Endothelial cell (in vitro differentiated cells): ENCODE results near the gene ZNF865. TPM values are rescaled to one million over a fixed set of nuclear protein-coding genes. Genes with fewer than 3 reads are reported as not detected.

ENCODE experiments used
- DNase-seq: peaks from one replicate; pipeline ENCODE4 v3.0.0; 2021; ENCODE audit warnings: low spot score
- H3K27ac Mint-ChIP-seq: one replicate; pipeline ENCODE4 v1.8.0; 2021; ENCODE audit warnings: mixed read lengths, inconsistent platforms; ENCODE audit not compliant: unreplicated experiment
- H3K27me3 Mint-ChIP-seq: one replicate; pipeline ENCODE4 v1.8.0; 2021; ENCODE audit warnings: mild to moderate bottlenecking, moderate library complexity, mixed read lengths, inconsistent platforms; ENCODE audit not compliant: unreplicated experiment
- H3K36me3 Mint-ChIP-seq: one replicate; pipeline ENCODE4 v1.8.0; 2021; ENCODE audit warnings: mild to moderate bottlenecking, low read depth, mixed read lengths, inconsistent platforms; ENCODE audit not compliant: unreplicated experiment
- H3K4me1 Mint-ChIP-seq: one replicate; pipeline ENCODE4 v1.8.0; 2021; ENCODE audit warnings: mild to moderate bottlenecking, mixed read lengths, inconsistent platforms; ENCODE audit not compliant: unreplicated experiment
- H3K4me3 Mint-ChIP-seq: one replicate; pipeline ENCODE4 v1.8.0; 2021; ENCODE audit warnings: mild to moderate bottlenecking, mixed read lengths, inconsistent platforms; ENCODE audit not compliant: unreplicated experiment
- H3K9me3 Mint-ChIP-seq: one replicate; pipeline ENCODE4 v1.8.0; 2021; ENCODE audit warnings: mixed read lengths, inconsistent platforms; ENCODE audit not compliant: unreplicated experiment
- CTCF ChIP-seq: fragments of 200-600 bp; sonication (generic); IDR thresholded peaks from one replicate; pipeline ENCODE4 v1.5.0; 2021; ENCODE audit warnings: antibody characterized with exemption; ENCODE audit not compliant: unreplicated experiment
- total RNA-seq: library from RNA; stranded (reverse); fragmentation: NEBNext Ultra II Directional; extraction: Animal tissue kit (Norgen Biotek cat#: 25700); gene quantifications from one replicate; pipeline ENCODE4 v1.2.1, GENCODE V29; 2021; ENCODE audit not compliant: unreplicated experiment

ZNF865 gene
- total RNA-seq, 1 donor from 2014 or later = 14.5 TPM

- H3K4me3 Mint-ChIP-seq = peak overlapping the region; percentile 72
- no peak for DNase-seq
Measured at GRCh38 chr19:55591555-55591954, 13.9 kb upstream of the ZNF865 start.

DNA sequence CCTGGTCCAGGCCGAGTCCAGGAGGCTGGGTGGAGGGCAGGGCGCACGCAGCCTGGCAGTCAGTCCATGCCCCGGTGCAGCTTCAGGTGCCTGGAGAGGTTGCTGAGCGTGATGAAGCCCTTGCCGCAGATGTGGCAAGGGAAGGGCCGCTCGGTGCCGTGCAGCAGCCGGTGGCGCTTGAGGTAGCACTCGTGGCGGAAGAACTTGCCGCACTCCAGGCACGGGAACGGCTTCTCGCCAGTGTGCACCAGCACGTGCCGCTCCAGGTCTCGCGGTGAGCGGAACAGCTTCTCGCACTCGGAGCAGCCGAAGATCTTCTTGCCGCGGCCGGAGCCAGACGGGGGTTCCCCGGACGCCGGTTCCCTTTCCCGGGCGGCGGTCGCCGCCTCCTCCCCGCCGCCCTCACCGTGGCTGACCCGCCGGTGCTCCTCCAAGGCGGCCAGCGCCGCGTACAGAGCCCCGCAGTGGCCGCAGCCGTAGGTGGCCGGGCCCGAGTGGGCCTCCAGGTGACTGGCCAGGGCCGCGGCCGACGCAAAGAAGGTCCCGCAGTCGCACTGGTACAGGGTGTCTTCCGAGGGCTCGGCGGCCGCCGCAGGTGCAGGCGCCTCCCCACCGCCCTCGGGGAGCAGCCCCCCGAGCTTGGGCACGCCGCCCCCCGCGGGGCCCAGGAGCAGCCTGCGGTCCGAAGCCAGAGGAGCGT is 12.9 kb upstream of the ZNF865 start:
- Mint-ChIP-seq H3K4me1 (peaks cover 3% of the 10 kb centered on the region), H3K36me3 (peaks cover 35% of the 10 kb centered on the region), H3K4me3 (no peak overlapping the region), H3K27me3 (peaks cover 7% of the 10 kb centered on the region), H3K9me3 (no peaks in the 10 kb centered on the region), H3K27ac (no peak overlapping the region)
- no peak for TF ChIP-seq CTCF
- DNase-seq = no peak

More at GRCh38 chr19:55591555-55591954, 13.9 kb upstream of the ZNF865 start:
- no peaks in the 10 kb centered on the region for H3K9me3 Mint-ChIP-seq
- peaks cover 11% of the 10 kb centered on the region for H3K4me1 Mint-ChIP-seq
- TF ChIP-seq CTCF = no peak
- peak overlapping the region; percentile 71 for H3K27ac Mint-ChIP-seq
- peaks cover 9% of the 10 kb centered on the region for H3K27me3 Mint-ChIP-seq
- peaks cover 28% of the 10 kb centered on the region for H3K36me3 Mint-ChIP-seq

GRCh38 chr19:55593096-55593772 is 12.2 kb upstream of the ZNF865 start:
- no peak for DNase-seq
- peaks cover 35% of the 10 kb centered on the region for H3K36me3 Mint-ChIP-seq
- H3K27me3 Mint-ChIP-seq = peaks cover 7% of the 10 kb centered on the region
- peaks cover 3% of the 10 kb centered on the region for H3K4me1 Mint-ChIP-seq
- H3K9me3 Mint-ChIP-seq = no peaks in the 10 kb centered on the region
- H3K27ac Mint-ChIP-seq = no peak overlapping the region
- peak overlapping the region; percentile 77 for H3K4me3 Mint-ChIP-seq
- TF ChIP-seq CTCF = no peak

GRCh38 chr19:55594996-55595545 is 10.4 kb upstream of the ZNF865 start:
- Mint-ChIP-seq H3K4me3 (peak overlapping the region; percentile 43), H3K4me1 (peaks cover 9% of the 10 kb centered on the region), H3K27ac (no peak overlapping the region), H3K27me3 (peaks cover 14% of the 10 kb centered on the region), H3K36me3 (peaks cover 39% of the 10 kb centered on the region), H3K9me3 (no peaks in the 10 kb centered on the region)
- no peak for TF ChIP-seq CTCF
- no peak for DNase-seq

- Mint-ChIP-seq H3K4me1 (peaks cover 9% of the 10 kb centered on the region), H3K4me3 (no peak overlapping the region), H3K27ac (no peak overlapping the region), H3K27me3 (peaks cover 15% of the 10 kb centered on the region), H3K9me3 (no peaks in the 10 kb centered on the region), H3K36me3 (peaks cover 36% of the 10 kb centered on the region)
- DNase-seq = no peak
- TF ChIP-seq CTCF = no peak
Measured at GRCh38 chr19:55596304-55596703, 9.1 kb upstream of the ZNF865 start.
